Measurements from ENCODE around the gene RAD51B. TPM values are rescaled to one million over a fixed set of nuclear protein-coding genes. Genes with fewer than 3 reads are reported as not detected.

RAD51B gene
- polyA plus RNA-seq, 1 experiment, result 6.6 TPM

- ChIA-PET CTCF (no interaction called here), POLR2A (no interaction called here)
- H3K27ac ChIP-seq (ENCODE audit: low read depth, low read length), result no peak overlapping the region
- no peak for DNase-seq (ENCODE audit: low read depth, low spot score)
- H3K4me3 ChIP-seq (ENCODE audit: low read depth, low read length), result no peak overlapping the region
- no peaks in the 10 kb centered on the region for H3K27me3 ChIP-seq (ENCODE audit: control insufficient read depth, insufficient read depth, low read length)
- TF ChIP-seq, protein P1, sequence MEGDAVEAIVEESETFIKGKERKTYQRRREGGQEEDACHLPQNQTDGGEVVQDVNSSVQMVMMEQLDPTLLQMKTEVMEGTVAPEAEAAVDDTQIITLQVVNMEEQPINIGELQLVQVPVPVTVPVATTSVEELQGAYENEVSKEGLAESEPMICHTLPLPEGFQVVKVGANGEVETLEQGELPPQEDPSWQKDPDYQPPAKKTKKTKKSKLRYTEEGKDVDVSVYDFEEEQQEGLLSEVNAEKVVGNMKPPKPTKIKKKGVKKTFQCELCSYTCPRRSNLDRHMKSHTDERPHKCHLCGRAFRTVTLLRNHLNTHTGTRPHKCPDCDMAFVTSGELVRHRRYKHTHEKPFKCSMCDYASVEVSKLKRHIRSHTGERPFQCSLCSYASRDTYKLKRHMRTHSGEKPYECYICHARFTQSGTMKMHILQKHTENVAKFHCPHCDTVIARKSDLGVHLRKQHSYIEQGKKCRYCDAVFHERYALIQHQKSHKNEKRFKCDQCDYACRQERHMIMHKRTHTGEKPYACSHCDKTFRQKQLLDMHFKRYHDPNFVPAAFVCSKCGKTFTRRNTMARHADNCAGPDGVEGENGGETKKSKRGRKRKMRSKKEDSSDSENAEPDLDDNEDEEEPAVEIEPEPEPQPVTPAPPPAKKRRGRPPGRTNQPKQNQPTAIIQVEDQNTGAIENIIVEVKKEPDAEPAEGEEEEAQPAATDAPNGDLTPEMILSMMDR (IDR thresholded peaks at IDR 0.05; ENCODE audit: low read depth, low read length), result no peak
- no peaks in the 10 kb centered on the region for H3K9me3 ChIP-seq (ENCODE audit: control insufficient read depth, insufficient read depth, low read length)
Observed at GRCh38 chr14:68482772-68483395, 663.3 kb downstream of the RAD51B start.

DNA sequence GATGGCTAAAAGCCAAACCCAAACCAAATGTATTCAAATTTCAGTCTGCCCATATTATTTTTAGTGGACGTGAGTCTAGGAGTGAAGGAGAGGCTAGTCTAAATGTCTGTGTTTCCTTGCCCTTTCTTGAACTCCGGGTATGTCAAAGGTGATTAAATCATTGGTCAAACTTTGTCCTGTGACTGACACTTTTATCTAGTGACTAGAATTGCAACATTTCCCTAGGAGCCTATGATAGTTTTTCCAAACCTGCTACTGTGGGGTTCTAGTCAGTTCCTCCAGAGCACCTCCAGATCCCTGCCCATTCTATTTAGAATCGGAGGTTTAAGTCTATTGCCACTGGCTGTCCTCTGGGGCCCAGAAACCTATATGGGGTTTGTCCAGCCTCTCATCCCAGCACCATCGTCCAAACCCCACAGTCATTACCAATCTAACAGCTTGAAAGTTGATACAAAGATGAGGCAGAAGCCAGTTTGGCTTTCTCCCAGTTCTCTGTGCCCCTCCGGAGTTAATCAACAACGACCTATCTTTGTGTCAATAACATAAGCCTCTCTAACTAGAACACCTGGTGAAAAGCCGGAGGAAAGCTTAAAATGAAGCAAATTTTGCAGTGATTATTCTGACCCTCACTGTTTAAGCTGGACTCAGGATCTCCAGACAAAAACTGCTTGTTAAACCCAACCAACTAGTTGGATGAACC lies 666.6 kb downstream of the RAD51B start:
- TF ChIP-seq, protein P1 (IDR thresholded peaks at IDR 0.05; ENCODE audit: low read depth, low read length), result no peak
- H3K27ac ChIP-seq (ENCODE audit: low read depth, low read length), result no peak overlapping the region
- DNase-seq (ENCODE audit: low read depth, low spot score), result no peak
- CTCF ChIA-PET, result no interaction called here
- POLR2A ChIA-PET, result no interaction called here
- H3K9me3 ChIP-seq (ENCODE audit: control insufficient read depth, insufficient read depth, low read length), result no peaks in the 10 kb centered on the region
- H3K4me3 ChIP-seq (ENCODE audit: low read depth, low read length), result no peak overlapping the region
- H3K27me3 ChIP-seq (ENCODE audit: control insufficient read depth, insufficient read depth, low read length), result no peaks in the 10 kb centered on the region

DNA sequence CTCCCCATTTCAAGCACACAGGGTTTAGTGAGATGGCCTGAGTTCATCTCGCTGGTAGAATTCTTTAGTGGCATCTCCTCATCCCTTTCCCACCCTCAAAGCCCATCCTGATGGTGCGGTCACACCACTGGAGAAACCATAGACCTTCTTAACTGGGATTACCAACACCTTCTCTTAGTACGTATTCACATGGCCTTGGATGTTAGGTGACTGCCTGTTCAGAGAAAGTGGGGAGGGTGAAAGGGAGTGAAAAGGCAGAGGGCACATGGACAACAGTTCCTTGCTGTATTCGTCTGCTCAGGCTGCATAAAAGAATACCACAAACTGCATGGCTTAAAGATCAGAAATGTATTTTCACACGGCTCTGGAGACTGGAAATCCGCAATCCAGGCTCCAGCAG lies 667.2 kb downstream of the RAD51B start:
- Histone ChIP-seq H3K27ac (ENCODE audit: low read depth, low read length) (no peak overlapping the region), H3K27me3 (ENCODE audit: control insufficient read depth, insufficient read depth, low read length) (no peaks in the 10 kb centered on the region), H3K9me3 (ENCODE audit: control insufficient read depth, insufficient read depth, low read length) (no peaks in the 10 kb centered on the region), H3K4me3 (ENCODE audit: low read depth, low read length) (no peak overlapping the region)
- DNase-seq (ENCODE audit: low read depth, low spot score), result no peak
- TF ChIP-seq, protein P1 (IDR thresholded peaks at IDR 0.05; ENCODE audit: low read depth, low read length), result no peak
- POLR2A ChIA-PET, result no interaction called here
- CTCF ChIA-PET, result no interaction called here

- CTCF ChIA-PET, result no interaction called here
- H3K27ac ChIP-seq (ENCODE audit: low read depth, low read length), result no peak overlapping the region
- H3K27me3 ChIP-seq (ENCODE audit: control insufficient read depth, insufficient read depth, low read length), result no peaks in the 10 kb centered on the region
- H3K9me3 ChIP-seq (ENCODE audit: control insufficient read depth, insufficient read depth, low read length), result no peaks in the 10 kb centered on the region
- no peak overlapping the region for H3K4me3 ChIP-seq (ENCODE audit: low read depth, low read length)
- POLR2A ChIA-PET, result interaction anchor here (0.7 kb wide), 1 partner anchor 503 kb away, joined by 3 read pairs; no protein-coding TSS in a partner anchor
- no peak for DNase-seq (ENCODE audit: low read depth, low spot score)
- TF ChIP-seq, protein P1 (IDR thresholded peaks at IDR 0.05; ENCODE audit: low read depth, low read length), result no peak
Observed at GRCh38 chr14:68487805-68488590, 668.4 kb downstream of the RAD51B start.

GRCh38 chr14:68491793-68492192 lies 672.2 kb downstream of the RAD51B start:
- CTCF ChIA-PET, result interaction anchor here (0.6 kb wide), 1 partner anchor 455 kb away, joined by 3 read pairs; no protein-coding TSS in a partner anchor
- no peak for DNase-seq (ENCODE audit: low read depth, low spot score)

More at GRCh38 chr14:68491793-68492192, 672.2 kb downstream of the RAD51B start:
- no peak overlapping the region for H3K27ac ChIP-seq (ENCODE audit: low read depth, low read length)
- POLR2A ChIA-PET, result no interaction called here
- H3K4me3 ChIP-seq (ENCODE audit: low read depth, low read length), result no peak overlapping the region
- no peaks in the 10 kb centered on the region for H3K9me3 ChIP-seq (ENCODE audit: control insufficient read depth, insufficient read depth, low read length)
- H3K27me3 ChIP-seq (ENCODE audit: control insufficient read depth, insufficient read depth, low read length), result no peaks in the 10 kb centered on the region
- TF ChIP-seq, protein P1 (IDR thresholded peaks at IDR 0.05; ENCODE audit: low read depth, low read length), result no peak

Measured in AG04450 (cell line).